Lower leg skin (tissue), 3 donors: ENCODE measurements around the gene NUAK2.

Source experiments
- POLR2A ChIP-seq, 2 donors: fragments of 450-650 bp; IDR thresholded peaks; one replicate each; pipeline ENCODE4 v1.6.1; 2016 to 2017; ENCODE audit warnings: antibody characterized with exemption in 2 of 2, mild to moderate bottlenecking in 1 of 2, moderate library complexity in 1 of 2
- TF ChIP-seq, protein P1 (sequence below), 3 donors: fragments of 450-650 bp; IDR thresholded peaks; one replicate each; pipeline ENCODE4 v1.5.1; 2016; ENCODE audit warnings: antibody characterized with exemption in 3 of 3, mild to moderate bottlenecking in 3 of 3, moderate library complexity in 2 of 3

DNA sequence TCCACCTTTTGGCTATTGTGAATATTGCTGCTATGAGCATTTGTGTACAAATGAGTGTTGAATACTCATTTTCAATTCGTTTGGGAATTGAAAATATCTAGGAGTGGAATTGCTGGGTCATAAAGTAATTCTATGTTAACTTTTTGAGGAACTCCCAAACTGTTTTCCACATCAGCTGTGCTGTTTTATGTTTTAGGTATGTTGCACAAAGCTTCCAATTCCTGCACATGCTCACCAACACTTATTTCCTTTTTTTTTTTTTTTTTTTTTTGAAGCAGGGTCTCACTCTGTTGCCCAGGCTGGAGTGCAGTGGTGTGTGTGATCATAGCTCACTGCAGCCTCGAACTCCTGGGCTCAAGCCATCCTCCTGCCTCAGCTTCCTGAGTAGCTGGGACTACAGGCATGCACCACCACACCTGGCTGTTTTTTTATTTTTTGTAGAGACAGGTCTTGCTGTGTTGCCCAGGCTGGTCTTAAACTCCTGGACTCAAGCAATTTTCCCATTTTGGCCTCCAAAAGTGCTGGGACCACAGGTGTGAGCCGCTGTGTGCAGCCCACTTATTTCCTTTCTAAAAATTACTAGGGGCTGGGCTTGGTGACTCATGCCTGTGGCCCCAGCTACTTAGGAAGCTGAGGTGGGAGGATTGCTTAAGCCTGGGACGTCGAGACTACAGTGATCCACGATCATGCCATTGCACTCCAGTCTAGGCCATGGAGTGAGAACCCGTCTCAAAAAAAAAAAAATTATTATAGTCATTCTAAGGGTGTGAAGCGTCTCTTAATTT, 60.4 kb downstream of the NUAK2 start:
- TF ChIP-seq, protein P1, sequence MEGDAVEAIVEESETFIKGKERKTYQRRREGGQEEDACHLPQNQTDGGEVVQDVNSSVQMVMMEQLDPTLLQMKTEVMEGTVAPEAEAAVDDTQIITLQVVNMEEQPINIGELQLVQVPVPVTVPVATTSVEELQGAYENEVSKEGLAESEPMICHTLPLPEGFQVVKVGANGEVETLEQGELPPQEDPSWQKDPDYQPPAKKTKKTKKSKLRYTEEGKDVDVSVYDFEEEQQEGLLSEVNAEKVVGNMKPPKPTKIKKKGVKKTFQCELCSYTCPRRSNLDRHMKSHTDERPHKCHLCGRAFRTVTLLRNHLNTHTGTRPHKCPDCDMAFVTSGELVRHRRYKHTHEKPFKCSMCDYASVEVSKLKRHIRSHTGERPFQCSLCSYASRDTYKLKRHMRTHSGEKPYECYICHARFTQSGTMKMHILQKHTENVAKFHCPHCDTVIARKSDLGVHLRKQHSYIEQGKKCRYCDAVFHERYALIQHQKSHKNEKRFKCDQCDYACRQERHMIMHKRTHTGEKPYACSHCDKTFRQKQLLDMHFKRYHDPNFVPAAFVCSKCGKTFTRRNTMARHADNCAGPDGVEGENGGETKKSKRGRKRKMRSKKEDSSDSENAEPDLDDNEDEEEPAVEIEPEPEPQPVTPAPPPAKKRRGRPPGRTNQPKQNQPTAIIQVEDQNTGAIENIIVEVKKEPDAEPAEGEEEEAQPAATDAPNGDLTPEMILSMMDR (IDR thresholded peaks at IDR 0.05), result no peak
- TF ChIP-seq POLR2A (IDR thresholded peaks at IDR 0.05), result no peak
